ENCODE data around the gene PARD3B.

Gene PARD3B

DNA sequence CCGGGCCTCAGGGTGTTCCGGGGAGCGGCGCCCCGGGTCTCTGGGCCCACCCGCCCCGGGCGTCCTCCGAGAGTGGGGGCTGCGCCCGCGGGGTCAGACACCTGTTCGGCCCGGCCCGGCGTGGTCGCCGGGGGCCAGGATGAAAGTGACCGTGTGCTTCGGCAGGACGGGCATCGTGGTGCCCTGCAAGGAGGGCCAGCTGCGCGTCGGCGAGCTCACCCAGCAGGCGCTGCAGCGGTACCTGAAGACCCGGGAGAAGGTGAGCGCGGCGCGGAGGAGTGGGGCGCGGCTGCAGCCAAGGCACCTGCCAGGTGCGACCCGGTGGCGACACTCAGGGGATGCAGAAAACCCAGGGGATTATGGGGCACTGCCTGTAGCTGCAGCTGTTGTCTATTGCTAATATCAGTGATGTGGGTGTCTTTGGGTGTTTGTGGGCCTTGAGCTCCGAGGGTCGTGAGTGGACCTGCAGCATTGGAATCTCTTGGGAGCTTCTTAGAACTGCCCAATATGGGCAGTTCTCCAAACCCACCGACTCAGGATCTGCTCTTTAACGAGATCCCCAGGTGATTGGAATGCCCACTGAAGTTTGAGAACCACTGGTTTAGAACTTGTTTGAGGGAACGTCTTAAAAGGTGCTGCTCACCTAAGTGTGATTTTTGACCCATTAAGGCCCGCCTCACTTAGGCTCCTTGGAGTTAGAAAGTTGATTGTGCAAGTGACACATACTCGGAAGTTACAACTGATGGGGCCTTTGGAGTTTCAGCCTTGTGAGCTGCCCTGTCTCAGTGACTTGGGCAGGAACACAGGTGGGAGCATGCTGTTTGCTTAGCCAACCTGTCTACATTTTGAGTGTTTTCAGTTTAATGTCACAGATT is 823 bp downstream of the PARD3B start:
- no peaks in the 10 kb centered on the region for H3F3A ChIP-seq (ENCODE audit: control insufficient read depth, insufficient read depth)

DNA sequence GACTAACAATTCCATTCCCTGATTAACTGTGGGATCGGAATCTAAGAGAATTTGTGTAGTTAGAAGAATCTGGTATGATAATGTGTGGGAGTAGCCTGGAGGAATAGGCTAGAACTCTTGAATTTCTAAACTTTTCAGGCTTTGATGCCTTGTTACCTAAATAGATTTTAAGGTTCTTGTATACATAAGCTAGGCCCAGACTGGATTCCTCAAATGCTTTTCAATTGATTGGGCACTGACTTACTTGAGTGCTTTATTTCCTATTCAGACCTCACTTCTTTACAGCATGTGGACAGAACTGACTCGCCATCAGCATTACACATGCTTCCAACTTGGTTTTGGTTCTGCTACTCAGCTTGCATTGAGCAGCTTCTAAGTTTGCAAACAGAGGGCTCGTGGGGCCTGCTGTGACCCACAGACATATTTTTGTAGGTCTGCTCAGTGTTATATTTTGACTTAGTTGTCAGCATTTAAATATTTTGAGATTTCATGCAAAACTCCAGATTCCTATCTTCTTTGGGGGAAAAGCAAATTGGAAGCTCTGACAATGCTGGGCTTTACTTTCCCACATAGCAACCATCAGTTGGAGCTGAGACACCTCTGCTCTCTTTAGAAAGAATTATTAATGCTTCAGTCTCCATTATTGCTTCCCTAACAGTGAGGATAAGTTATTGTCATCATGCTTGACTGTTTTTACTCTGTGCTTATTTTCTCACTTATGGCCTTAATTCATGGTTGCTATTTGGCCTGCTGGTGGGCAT is 5.7 kb downstream of the PARD3B start:
- TF ChIP-seq, protein P1, sequence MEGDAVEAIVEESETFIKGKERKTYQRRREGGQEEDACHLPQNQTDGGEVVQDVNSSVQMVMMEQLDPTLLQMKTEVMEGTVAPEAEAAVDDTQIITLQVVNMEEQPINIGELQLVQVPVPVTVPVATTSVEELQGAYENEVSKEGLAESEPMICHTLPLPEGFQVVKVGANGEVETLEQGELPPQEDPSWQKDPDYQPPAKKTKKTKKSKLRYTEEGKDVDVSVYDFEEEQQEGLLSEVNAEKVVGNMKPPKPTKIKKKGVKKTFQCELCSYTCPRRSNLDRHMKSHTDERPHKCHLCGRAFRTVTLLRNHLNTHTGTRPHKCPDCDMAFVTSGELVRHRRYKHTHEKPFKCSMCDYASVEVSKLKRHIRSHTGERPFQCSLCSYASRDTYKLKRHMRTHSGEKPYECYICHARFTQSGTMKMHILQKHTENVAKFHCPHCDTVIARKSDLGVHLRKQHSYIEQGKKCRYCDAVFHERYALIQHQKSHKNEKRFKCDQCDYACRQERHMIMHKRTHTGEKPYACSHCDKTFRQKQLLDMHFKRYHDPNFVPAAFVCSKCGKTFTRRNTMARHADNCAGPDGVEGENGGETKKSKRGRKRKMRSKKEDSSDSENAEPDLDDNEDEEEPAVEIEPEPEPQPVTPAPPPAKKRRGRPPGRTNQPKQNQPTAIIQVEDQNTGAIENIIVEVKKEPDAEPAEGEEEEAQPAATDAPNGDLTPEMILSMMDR (IDR thresholded peaks at IDR 0.05; ENCODE audit: low read depth, low read length, poor library complexity, severe bottlenecking), result no peak
- TF ChIP-seq EZH2phosphoT487 (IDR thresholded peaks at IDR 0.05; ENCODE audit: borderline replicate concordance, low read length), result no peak
- Histone ChIP-seq H3K9me2 (replicated peaks; ENCODE audit: control insufficient read depth, low read length) (no peaks in the 10 kb centered on the region), H3K4me2 (ENCODE audit: low read length) (no peak overlapping the region), H3K9me3 (ENCODE audit: control insufficient read depth, insufficient read depth, low read length) (0 out of 2 replicates have a peak, but pooled peaks cover 2% of the 10 kb centered on the region), H3K27me3 (ENCODE audit: control insufficient read depth, low read length) (no peaks in the 10 kb centered on the region), H3K79me2 (ENCODE audit: control insufficient read depth, low read length) (no peaks in the 10 kb centered on the region), H3K27ac (ENCODE audit: low read depth, low read length) (no peak overlapping the region), H3K4me1 (ENCODE audit: control insufficient read depth, low read length) (no peaks in the 10 kb centered on the region), H3K4me3 (ENCODE audit: low read length) (no peak overlapping the region), H3K36me3 (ENCODE audit: control insufficient read depth, low read length) (no peaks in the 10 kb centered on the region), H4K20me1 (ENCODE audit: control insufficient read depth, insufficient read depth, low read depth, low read length) (no peaks in the 10 kb centered on the region), H3F3A (ENCODE audit: control insufficient read depth, insufficient read depth) (no peaks in the 10 kb centered on the region)

More for the DNA sequence above, 823 bp downstream of the PARD3B start:
- no peak overlapping the region for H3K4me2 ChIP-seq (ENCODE audit: low read length)
- no peaks in the 10 kb centered on the region for H3K9me2 ChIP-seq (replicated peaks; ENCODE audit: control insufficient read depth, low read length)
- no peaks in the 10 kb centered on the region for H3K4me1 ChIP-seq (ENCODE audit: control insufficient read depth, low read length)
- no peak overlapping the region for H3K4me3 ChIP-seq (ENCODE audit: low read length)
- TF ChIP-seq EZH2phosphoT487 (IDR thresholded peaks at IDR 0.05; ENCODE audit: borderline replicate concordance, low read length), result no peak
- TF ChIP-seq, protein P1 (IDR thresholded peaks at IDR 0.05; ENCODE audit: low read depth, low read length, poor library complexity, severe bottlenecking), result no peak
- H3K36me3 ChIP-seq (ENCODE audit: control insufficient read depth, low read length), result no peaks in the 10 kb centered on the region
- H3K79me2 ChIP-seq (ENCODE audit: control insufficient read depth, low read length), result no peaks in the 10 kb centered on the region
- no peaks in the 10 kb centered on the region for H3K27me3 ChIP-seq (ENCODE audit: control insufficient read depth, low read length)
- no peaks in the 10 kb centered on the region for H4K20me1 ChIP-seq (ENCODE audit: control insufficient read depth, insufficient read depth, low read depth, low read length)
- peaks cover 7% of the 10 kb centered on the region; the same call in 1 of the 2 replicates for H3K9me3 ChIP-seq (ENCODE audit: control insufficient read depth, insufficient read depth, low read length)
- H3K27ac ChIP-seq (ENCODE audit: low read depth, low read length), result no peak overlapping the region

DNA sequence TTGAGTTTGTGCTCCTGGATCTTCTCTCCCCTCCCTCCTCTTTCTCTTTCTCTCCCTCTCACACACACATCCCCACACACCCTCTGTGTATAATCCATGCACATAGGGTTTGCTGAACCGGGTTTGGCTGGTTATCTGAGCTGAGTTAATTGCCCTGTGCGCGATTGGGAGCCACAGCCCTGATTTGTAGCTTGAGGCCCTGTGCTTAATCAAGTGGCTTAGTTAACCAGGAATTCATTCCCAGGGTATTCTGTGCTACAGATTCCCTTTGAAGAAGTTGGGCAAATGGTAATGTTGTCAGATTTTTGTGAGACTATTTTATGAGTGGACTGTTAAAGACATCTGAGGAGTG is 6.2 kb downstream of the PARD3B start:
- H3K9me3 ChIP-seq (ENCODE audit: control insufficient read depth, insufficient read depth, low read length), result no peaks in the 10 kb centered on the region
- H3K27ac ChIP-seq (ENCODE audit: low read depth, low read length), result no peak overlapping the region
- no peaks in the 10 kb centered on the region for H3F3A ChIP-seq (ENCODE audit: control insufficient read depth, insufficient read depth)
- no peak overlapping the region for H3K4me3 ChIP-seq (ENCODE audit: low read length)
- H4K20me1 ChIP-seq (ENCODE audit: control insufficient read depth, insufficient read depth, low read depth, low read length), result no peaks in the 10 kb centered on the region
- no peaks in the 10 kb centered on the region for H3K9me2 ChIP-seq (replicated peaks; ENCODE audit: control insufficient read depth, low read length)
- H3K4me2 ChIP-seq (ENCODE audit: low read length), result no peak overlapping the region
- H3K79me2 ChIP-seq (ENCODE audit: control insufficient read depth, low read length), result no peaks in the 10 kb centered on the region
- TF ChIP-seq, protein P1 (IDR thresholded peaks at IDR 0.05; ENCODE audit: low read depth, low read length, poor library complexity, severe bottlenecking), result no peak
- TF ChIP-seq EZH2phosphoT487 (IDR thresholded peaks at IDR 0.05; ENCODE audit: borderline replicate concordance, low read length), result no peak
- H3K27me3 ChIP-seq (ENCODE audit: control insufficient read depth, low read length), result no peaks in the 10 kb centered on the region
- H3K4me1 ChIP-seq (ENCODE audit: control insufficient read depth, low read length), result no peaks in the 10 kb centered on the region
- no peaks in the 10 kb centered on the region for H3K36me3 ChIP-seq (ENCODE audit: control insufficient read depth, low read length)
